Measurements from ENCODE around the gene CYBA.

GRCh38 chr16:88658714-88659113, 7.9 kb upstream of the CYBA start:
- no peak for TF ChIP-seq POLR2AphosphoS5 (IDR thresholded peaks at IDR 0.05; ENCODE audit: insufficient read depth in 1 of 2, low read depth in 1 of 2)
- no peak for TF ChIP-seq CTCF (IDR thresholded peaks at IDR 0.05)
